ENCODE results near the gene SSPN. TPM values are rescaled to one million over a fixed set of nuclear protein-coding genes. Genes with fewer than 3 reads are reported as not detected.
A peak's percentile ranks its signal among the peaks of the same experiment; 100 is the strongest.

Gene SSPN
- total RNA-seq, 1 experiment from 2014 or later: 10.4 TPM

- no peak for DNase-seq
- Histone ChIP-seq H3K27me3 (ENCODE audit: insufficient read depth, low read depth) (no peaks in the 10 kb centered on the region), H3F3A (ENCODE audit: insufficient read depth, low read depth) (peaks cover 19% of the 10 kb centered on the region), H3K79me2 (ENCODE audit: low read depth) (no peaks in the 10 kb centered on the region), H3K4me2 (no peak overlapping the region), H3K27ac (no peak overlapping the region), H3K36me3 (ENCODE audit: low read depth) (no peaks in the 10 kb centered on the region), H2AFZ (no peak overlapping the region), H3K4me1 (replicated peaks; ENCODE audit: insufficient read depth) (peaks cover 37% of the 10 kb centered on the region), H4K20me1 (ENCODE audit: insufficient read depth) (no peaks in the 10 kb centered on the region), H3K4me3 (no peak overlapping the region), H3K9me3 (ENCODE audit: insufficient read depth, low read depth) (no peaks in the 10 kb centered on the region), H3K9me2 (ENCODE audit: insufficient read depth) (no peaks in the 10 kb centered on the region)
- BruUV-seq (replicated peaks): no TSS peak
- intact Hi-C loops (cut with micrococcal nuclease; ENCODE audit: unreplicated experiment): no loop called here
- TF ChIP-seq, protein P1, sequence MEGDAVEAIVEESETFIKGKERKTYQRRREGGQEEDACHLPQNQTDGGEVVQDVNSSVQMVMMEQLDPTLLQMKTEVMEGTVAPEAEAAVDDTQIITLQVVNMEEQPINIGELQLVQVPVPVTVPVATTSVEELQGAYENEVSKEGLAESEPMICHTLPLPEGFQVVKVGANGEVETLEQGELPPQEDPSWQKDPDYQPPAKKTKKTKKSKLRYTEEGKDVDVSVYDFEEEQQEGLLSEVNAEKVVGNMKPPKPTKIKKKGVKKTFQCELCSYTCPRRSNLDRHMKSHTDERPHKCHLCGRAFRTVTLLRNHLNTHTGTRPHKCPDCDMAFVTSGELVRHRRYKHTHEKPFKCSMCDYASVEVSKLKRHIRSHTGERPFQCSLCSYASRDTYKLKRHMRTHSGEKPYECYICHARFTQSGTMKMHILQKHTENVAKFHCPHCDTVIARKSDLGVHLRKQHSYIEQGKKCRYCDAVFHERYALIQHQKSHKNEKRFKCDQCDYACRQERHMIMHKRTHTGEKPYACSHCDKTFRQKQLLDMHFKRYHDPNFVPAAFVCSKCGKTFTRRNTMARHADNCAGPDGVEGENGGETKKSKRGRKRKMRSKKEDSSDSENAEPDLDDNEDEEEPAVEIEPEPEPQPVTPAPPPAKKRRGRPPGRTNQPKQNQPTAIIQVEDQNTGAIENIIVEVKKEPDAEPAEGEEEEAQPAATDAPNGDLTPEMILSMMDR (conservative IDR thresholded peaks at IDR 0.05): no peak
- TF ChIP-seq EZH2 (IDR thresholded peaks at IDR 0.05; ENCODE audit: low read depth): no peak
- POLR2A ChIA-PET (ENCODE audit: unreplicated experiment): interaction anchor here (0.7 kb wide), 1 partner anchor 28 kb away, joined by 4 read pairs; no protein-coding TSS in a partner anchor
- CTCF ChIA-PET: interaction anchor here (0.7 kb wide), 1 partner anchor 13 kb away, joined by 3 read pairs; no protein-coding TSS in a partner anchor
Observed at GRCh38 chr12:26156201-26156871, 39.0 kb upstream of the SSPN start.

- intact Hi-C loops (cut with micrococcal nuclease; ENCODE audit: unreplicated experiment): no loop called here
- BruUV-seq (replicated peaks): no TSS peak
- Histone ChIP-seq H3K4me2 (no peak overlapping the region), H3K4me3 (no peak overlapping the region), H3K9me2 (ENCODE audit: insufficient read depth) (no peaks in the 10 kb centered on the region), H3K4me1 (replicated peaks; ENCODE audit: insufficient read depth) (peaks cover 30% of the 10 kb centered on the region), H2AFZ (no peak overlapping the region), H3K27ac (no peak overlapping the region), H4K20me1 (ENCODE audit: insufficient read depth) (no peaks in the 10 kb centered on the region), H3K27me3 (ENCODE audit: insufficient read depth, low read depth) (no peaks in the 10 kb centered on the region), H3K36me3 (ENCODE audit: low read depth) (no peaks in the 10 kb centered on the region), H3K9me3 (ENCODE audit: insufficient read depth, low read depth) (no peaks in the 10 kb centered on the region), H3K79me2 (ENCODE audit: low read depth) (no peaks in the 10 kb centered on the region), H3F3A (ENCODE audit: insufficient read depth, low read depth) (peaks cover 17% of the 10 kb centered on the region)
- TF ChIP-seq EZH2 (IDR thresholded peaks at IDR 0.05; ENCODE audit: low read depth): no peak
- TF ChIP-seq, protein P1 (conservative IDR thresholded peaks at IDR 0.05): no peak
- ChIA-PET POLR2A (ENCODE audit: unreplicated experiment) (interaction anchor here (0.5 kb wide), 1 partner anchor 234 kb away, joined by 3 read pairs; no protein-coding TSS in a partner anchor), CTCF (interaction anchor here (0.6 to 0.7 kb wide), 2 partner anchors 13 to 38 kb away, joined by 3 read pairs; no protein-coding TSS in a partner anchor)
- no peak for DNase-seq
Observed at GRCh38 chr12:26157001-26157400, 38.4 kb upstream of the SSPN start.

DNA sequence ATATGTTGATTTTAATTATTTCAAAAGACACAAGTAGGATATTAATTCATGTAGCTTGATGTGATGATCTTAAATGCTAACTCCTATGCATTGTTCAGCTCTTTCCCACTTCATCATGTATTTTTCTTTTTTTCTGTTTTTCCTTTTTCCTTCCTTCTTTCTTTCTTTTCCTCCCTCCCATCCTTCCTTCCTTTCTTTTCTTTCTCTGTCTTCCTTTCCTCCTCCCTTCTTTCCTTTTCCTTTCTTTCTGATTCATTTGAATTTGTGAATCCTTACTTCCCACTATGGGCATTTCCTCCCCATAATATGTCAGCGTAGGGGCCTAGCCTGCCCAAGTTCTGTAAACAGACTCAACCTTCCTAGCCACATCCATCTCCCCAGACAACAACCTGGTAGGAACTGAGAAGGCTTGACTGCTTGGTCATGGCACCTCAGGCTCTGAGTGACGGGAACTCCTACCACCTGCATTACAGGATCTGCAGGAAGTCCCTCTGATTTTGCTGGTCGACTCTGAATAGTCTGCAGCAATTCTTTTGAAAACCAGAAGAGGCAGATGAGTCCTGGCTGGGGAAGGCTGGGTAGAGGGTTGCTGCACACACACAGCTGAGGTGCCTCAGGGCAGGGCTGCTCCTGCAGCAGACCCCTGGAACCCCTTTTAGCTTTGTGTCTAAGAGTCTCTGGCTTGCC lies 37.2 kb upstream of the SSPN start:
- peaks cover 18% of the 10 kb centered on the region for H3K4me1 ChIP-seq (replicated peaks; ENCODE audit: insufficient read depth)
- H3K9me3 ChIP-seq (ENCODE audit: insufficient read depth, low read depth): no peaks in the 10 kb centered on the region
- ChIA-PET CTCF (interaction anchor here (0.5 kb wide), 1 partner anchor 33 kb away, joined by 4 read pairs; the partner anchor contains the start of gene BHLHE41), POLR2A (ENCODE audit: unreplicated experiment) (interaction anchor here (0.5 to 0.7 kb wide), 3 partner anchors 46 to 321 kb away, joined by 5 to 12 read pairs (median 9); no protein-coding TSS in a partner anchor)
- intact Hi-C loops (cut with micrococcal nuclease; ENCODE audit: unreplicated experiment): no loop called here
- TF ChIP-seq, protein P1 (conservative IDR thresholded peaks at IDR 0.05): no peak
- TF ChIP-seq EZH2 (IDR thresholded peaks at IDR 0.05; ENCODE audit: low read depth): no peak
- H3F3A ChIP-seq (ENCODE audit: insufficient read depth, low read depth): peaks cover 9% of the 10 kb centered on the region; the same call in 1 of the 2 replicates
- no TSS peak for BruUV-seq (replicated peaks)
- H3K4me2 ChIP-seq: no peak overlapping the region
- H4K20me1 ChIP-seq (ENCODE audit: insufficient read depth): no peaks in the 10 kb centered on the region
- no peaks in the 10 kb centered on the region for H3K36me3 ChIP-seq (ENCODE audit: low read depth)
- H3K27me3 ChIP-seq (ENCODE audit: insufficient read depth, low read depth): no peaks in the 10 kb centered on the region
- no peak overlapping the region for H3K27ac ChIP-seq
- no peaks in the 10 kb centered on the region for H3K79me2 ChIP-seq (ENCODE audit: low read depth)
- no peaks in the 10 kb centered on the region for H3K9me2 ChIP-seq (ENCODE audit: insufficient read depth)
- H2AFZ ChIP-seq: no peak overlapping the region
- no peak overlapping the region for H3K4me3 ChIP-seq
- peak; percentile 40 to 60 for DNase-seq

All from PC-9 (cell line).